ACC112 (cell line): Measurements from ENCODE around the gene SPNS3.

ENCODE experiments used
- H2AFZ ChIP-seq: fragments of 200-600 bp; sonication (generic); one replicate; pipeline ENCODE4 v1.6.0; 2017; ENCODE audit warnings: antibody characterized with exemption, low read length; ENCODE audit not compliant: unreplicated experiment
- H3K27ac ChIP-seq: fragments of 200-600 bp; sonication (generic); 2 replicates; pipeline ENCODE4 v1.5.1; 2014; ENCODE audit warnings: low read depth, mild to moderate bottlenecking, antibody characterized with exemption, low read length, moderate library complexity
- H3K27me3 ChIP-seq: fragments of 200-600 bp; sonication (generic); 2 replicates; pipeline ENCODE4 v1.6.1; 2014; ENCODE audit warnings: mild to moderate bottlenecking, antibody characterized with exemption, low read length, moderate library complexity, mixed read lengths; ENCODE audit not compliant: insufficient read depth
- H3K36me3 ChIP-seq: fragments of 200-600 bp; sonication (generic); 2 replicates; pipeline ENCODE4 v1.6.1; 2016; ENCODE audit warnings: mild to moderate bottlenecking, antibody characterized with exemption, low read length, moderate library complexity, mixed read lengths; ENCODE audit not compliant: insufficient read depth
- H3K4me1 ChIP-seq: fragments of 200-600 bp; sonication (generic); one replicate; pipeline ENCODE4 v1.6.1; 2016; ENCODE audit warnings: low read length, mixed read lengths; ENCODE audit not compliant: insufficient read depth, unreplicated experiment, control insufficient read depth
- H3K4me3 ChIP-seq: fragments of 200-600 bp; sonication (generic); 2 replicates; pipeline ENCODE4 v1.5.1; 2014; ENCODE audit warnings: mild to moderate bottlenecking, low read depth, low read length
- H3K79me2 ChIP-seq: fragments of 200-600 bp; sonication (generic); one replicate; pipeline ENCODE4 v1.6.0; 2016; ENCODE audit warnings: low read length; ENCODE audit not compliant: control insufficient read depth, unreplicated experiment, insufficient read depth

The SPNS3 gene

GRCh38 chr17:4520894-4521600 is 87.3 kb downstream of the SPNS3 start:
- Histone ChIP-seq H3K27ac (no peak overlapping the region), H3K79me2 (no peaks in the 10 kb centered on the region), H3K36me3 (no peaks in the 10 kb centered on the region), H2AFZ (no peak overlapping the region), H3K4me1 (no peaks in the 10 kb centered on the region), H3K4me3 (no peak overlapping the region), H3K27me3 (no peaks in the 10 kb centered on the region)

GRCh38 chr17:4522661-4523060 is 88.9 kb downstream of the SPNS3 start:
- Histone ChIP-seq H3K4me3 (no peak overlapping the region), H3K36me3 (no peaks in the 10 kb centered on the region), H3K4me1 (no peaks in the 10 kb centered on the region), H3K79me2 (no peaks in the 10 kb centered on the region), H2AFZ (no peak overlapping the region), H3K27me3 (0 out of 2 replicates have a peak, but pooled peaks cover 9% of the 10 kb centered on the region), H3K27ac (no peak overlapping the region)

GRCh38 chr17:4523946-4524345 is 90.2 kb downstream of the SPNS3 start:
- no peaks in the 10 kb centered on the region for H3K36me3 ChIP-seq
- H3K4me3 ChIP-seq, result no peak overlapping the region
- H3K27me3 ChIP-seq, result 0 out of 2 replicates have a peak, but pooled peaks cover 10% of the 10 kb centered on the region
- no peaks in the 10 kb centered on the region for H3K4me1 ChIP-seq
- H3K27ac ChIP-seq, result no peak overlapping the region
- no peak overlapping the region for H2AFZ ChIP-seq
- H3K79me2 ChIP-seq, result no peaks in the 10 kb centered on the region

- H3K79me2 ChIP-seq, result no peaks in the 10 kb centered on the region
- H3K36me3 ChIP-seq, result no peaks in the 10 kb centered on the region
- no peak overlapping the region for H3K4me3 ChIP-seq
- no peak overlapping the region for H3K27ac ChIP-seq
- no peak overlapping the region for H2AFZ ChIP-seq
- H3K27me3 ChIP-seq, result 0 out of 2 replicates have a peak, but pooled peaks cover 10% of the 10 kb centered on the region
- H3K4me1 ChIP-seq, result no peaks in the 10 kb centered on the region
Measured at GRCh38 chr17:4525691-4526397, 92.1 kb downstream of the SPNS3 start.

- no peak overlapping the region for H2AFZ ChIP-seq
- 0 out of 2 replicates have a peak, but pooled peaks cover 10% of the 10 kb centered on the region for H3K27me3 ChIP-seq
- H3K4me3 ChIP-seq, result no peak overlapping the region
- H3K4me1 ChIP-seq, result no peaks in the 10 kb centered on the region
- H3K27ac ChIP-seq, result no peak overlapping the region
- no peaks in the 10 kb centered on the region for H3K36me3 ChIP-seq
- no peaks in the 10 kb centered on the region for H3K79me2 ChIP-seq
Measured at GRCh38 chr17:4527134-4527533, 93.4 kb downstream of the SPNS3 start.

GRCh38 chr17:4527566-4528125 is 93.9 kb downstream of the SPNS3 start:
- Histone ChIP-seq H3K4me1 (no peaks in the 10 kb centered on the region), H3K36me3 (no peaks in the 10 kb centered on the region), H3K27ac (no peak overlapping the region), H3K4me3 (no peak overlapping the region), H3K27me3 (0 out of 2 replicates have a peak, but pooled peaks cover 10% of the 10 kb centered on the region), H2AFZ (no peak overlapping the region), H3K79me2 (no peaks in the 10 kb centered on the region)

GRCh38 chr17:4529533-4530152 is 95.9 kb downstream of the SPNS3 start:
- no peaks in the 10 kb centered on the region for H3K36me3 ChIP-seq
- 0 out of 2 replicates have a peak, but pooled peaks cover 10% of the 10 kb centered on the region for H3K27me3 ChIP-seq
- H2AFZ ChIP-seq, result no peak overlapping the region
- no peaks in the 10 kb centered on the region for H3K4me1 ChIP-seq
- no peak overlapping the region for H3K27ac ChIP-seq
- H3K4me3 ChIP-seq, result no peak overlapping the region
- H3K79me2 ChIP-seq, result no peaks in the 10 kb centered on the region

GRCh38 chr17:4530799-4531730 is 97.3 kb downstream of the SPNS3 start:
- Histone ChIP-seq H3K4me3 (no peak overlapping the region), H3K4me1 (no peaks in the 10 kb centered on the region), H3K79me2 (no peaks in the 10 kb centered on the region), H3K27me3 (0 out of 2 replicates have a peak, but pooled peaks cover 10% of the 10 kb centered on the region), H2AFZ (no peak overlapping the region), H3K27ac (no peak overlapping the region), H3K36me3 (no peaks in the 10 kb centered on the region)

- H3K79me2 ChIP-seq, result no peaks in the 10 kb centered on the region
- no peak overlapping the region for H2AFZ ChIP-seq
- no peak overlapping the region for H3K27ac ChIP-seq
- H3K27me3 ChIP-seq, result 0 out of 2 replicates have a peak, but pooled peaks cover 6% of the 10 kb centered on the region
- no peaks in the 10 kb centered on the region for H3K36me3 ChIP-seq
- peaks cover 6% of the 10 kb centered on the region for H3K4me1 ChIP-seq
- H3K4me3 ChIP-seq, result no peak overlapping the region
Measured at GRCh38 chr17:4531988-4532736, 98.4 kb downstream of the SPNS3 start.
